ENCODE results near the gene GLP2R. TPM values are rescaled to one million over a fixed set of nuclear protein-coding genes. Genes with fewer than 3 reads are reported as not detected.

The GLP2R gene
- total RNA-seq, 1 experiment from 2014 or later = not detected

GRCh38 chr17:9905902-9906301 is 80.2 kb downstream of the GLP2R start:
- Histone ChIP-seq H3K4me1 (ENCODE audit: insufficient read depth, low read length, poor library complexity, severe bottlenecking) (no peaks in the 10 kb centered on the region), H3K36me3 (ENCODE audit: insufficient read depth, low read length, poor library complexity, severe bottlenecking) (no peaks in the 10 kb centered on the region), H3K4me3 (ENCODE audit: low read depth, low read length, poor library complexity, severe bottlenecking) (no peak overlapping the region), H3K27me3 (replicated peaks; ENCODE audit: insufficient read depth, low read depth, low read length, poor library complexity) (peaks cover 40% of the 10 kb centered on the region), H3K9me3 (ENCODE audit: low read depth, low read length, poor library complexity, severe bottlenecking) (no peaks in the 10 kb centered on the region), H3K27ac (ENCODE audit: low read depth, low read length, poor library complexity, severe bottlenecking) (no peak overlapping the region)
- BruUV-seq (replicated peaks) = no TSS peak
- ChIA-PET CTCF (interaction anchor here (0.6 kb wide), 2 partner anchors 334 to 712 kb away, joined by 3 read pairs; no protein-coding TSS in a partner anchor), POLR2A (ENCODE audit: low non-redundant PET) (no interaction called here)
- no peak for TF ChIP-seq EZH2 (IDR thresholded peaks at IDR 0.05; ENCODE audit: borderline replicate concordance, low read depth, low read length, poor library complexity, severe bottlenecking)
- TF ChIP-seq, protein P1, sequence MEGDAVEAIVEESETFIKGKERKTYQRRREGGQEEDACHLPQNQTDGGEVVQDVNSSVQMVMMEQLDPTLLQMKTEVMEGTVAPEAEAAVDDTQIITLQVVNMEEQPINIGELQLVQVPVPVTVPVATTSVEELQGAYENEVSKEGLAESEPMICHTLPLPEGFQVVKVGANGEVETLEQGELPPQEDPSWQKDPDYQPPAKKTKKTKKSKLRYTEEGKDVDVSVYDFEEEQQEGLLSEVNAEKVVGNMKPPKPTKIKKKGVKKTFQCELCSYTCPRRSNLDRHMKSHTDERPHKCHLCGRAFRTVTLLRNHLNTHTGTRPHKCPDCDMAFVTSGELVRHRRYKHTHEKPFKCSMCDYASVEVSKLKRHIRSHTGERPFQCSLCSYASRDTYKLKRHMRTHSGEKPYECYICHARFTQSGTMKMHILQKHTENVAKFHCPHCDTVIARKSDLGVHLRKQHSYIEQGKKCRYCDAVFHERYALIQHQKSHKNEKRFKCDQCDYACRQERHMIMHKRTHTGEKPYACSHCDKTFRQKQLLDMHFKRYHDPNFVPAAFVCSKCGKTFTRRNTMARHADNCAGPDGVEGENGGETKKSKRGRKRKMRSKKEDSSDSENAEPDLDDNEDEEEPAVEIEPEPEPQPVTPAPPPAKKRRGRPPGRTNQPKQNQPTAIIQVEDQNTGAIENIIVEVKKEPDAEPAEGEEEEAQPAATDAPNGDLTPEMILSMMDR (conservative IDR thresholded peaks at IDR 0.05; ENCODE audit: low read depth, low read length) = peak; percentile 71
- intact Hi-C loops (cut with micrococcal nuclease; ENCODE audit: unreplicated experiment) = no loop called here
- DNase-seq (ENCODE audit: low spot score) = peak; percentile 41

DNA sequence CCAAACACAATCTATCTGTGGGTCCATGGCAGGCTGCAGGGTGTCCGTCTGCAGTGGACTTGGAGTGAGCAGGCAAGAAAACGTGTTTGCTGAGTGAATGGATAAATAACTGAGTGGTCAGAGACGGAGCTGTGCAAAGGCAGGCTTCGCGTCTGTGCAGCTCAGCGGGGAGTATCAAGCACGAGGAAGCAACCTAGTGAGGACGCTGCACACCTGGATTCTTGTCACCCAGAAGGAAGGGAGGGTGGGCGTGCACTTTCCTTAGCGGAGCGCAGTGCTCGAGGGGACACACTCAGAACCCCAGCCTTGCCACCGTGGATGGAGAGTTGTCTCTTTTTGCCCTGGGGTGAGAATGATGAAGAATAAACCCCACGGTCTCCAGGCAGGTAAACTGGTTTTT is 80.9 kb downstream of the GLP2R start:
- CTCF ChIA-PET = interaction anchor here (0.6 kb wide), 1 partner anchor 161 kb away, joined by 8 read pairs; no protein-coding TSS in a partner anchor

DNA sequence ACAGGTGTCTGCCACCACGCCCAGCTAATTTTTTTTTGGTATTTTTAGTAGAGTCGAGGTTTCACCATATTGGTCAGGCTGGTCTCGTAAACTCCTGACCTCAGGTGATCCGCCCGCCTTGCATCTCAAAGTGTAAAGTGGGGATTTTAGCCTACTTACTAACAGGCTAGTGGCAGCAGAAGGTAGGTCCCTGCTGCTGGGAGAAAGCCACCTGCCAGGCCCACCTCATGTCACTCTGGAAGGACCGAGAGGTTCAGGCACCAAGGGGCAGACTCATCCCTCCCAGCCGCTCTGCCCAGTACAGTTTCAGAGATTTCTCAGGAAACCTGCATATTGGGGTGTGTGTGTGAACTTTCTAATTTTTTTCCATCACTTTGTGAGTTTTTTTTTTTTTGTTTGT is 81.4 kb downstream of the GLP2R start:
- no peak overlapping the region for H3K4me3 ChIP-seq (ENCODE audit: low read depth, low read length, poor library complexity, severe bottlenecking)
- ChIA-PET CTCF (interaction anchor here (0.6 kb wide), 1 partner anchor 162 kb away, joined by 8 read pairs; no protein-coding TSS in a partner anchor), POLR2A (ENCODE audit: low non-redundant PET) (no interaction called here)
- no peaks in the 10 kb centered on the region for H3K9me3 ChIP-seq (ENCODE audit: low read depth, low read length, poor library complexity, severe bottlenecking)
- peaks cover 28% of the 10 kb centered on the region for H3K27me3 ChIP-seq (replicated peaks; ENCODE audit: insufficient read depth, low read depth, low read length, poor library complexity)
- H3K27ac ChIP-seq (ENCODE audit: low read depth, low read length, poor library complexity, severe bottlenecking) = no peak overlapping the region
- H3K4me1 ChIP-seq (ENCODE audit: insufficient read depth, low read length, poor library complexity, severe bottlenecking) = no peaks in the 10 kb centered on the region
- DNase-seq (ENCODE audit: low spot score) = no peak
- no peak for TF ChIP-seq EZH2 (IDR thresholded peaks at IDR 0.05; ENCODE audit: borderline replicate concordance, low read depth, low read length, poor library complexity, severe bottlenecking)
- TF ChIP-seq, protein P1 (conservative IDR thresholded peaks at IDR 0.05; ENCODE audit: low read depth, low read length) = no peak
- intact Hi-C loops (cut with micrococcal nuclease; ENCODE audit: unreplicated experiment) = no loop called here
- BruUV-seq (replicated peaks) = no TSS peak
- H3K36me3 ChIP-seq (ENCODE audit: insufficient read depth, low read length, poor library complexity, severe bottlenecking) = no peaks in the 10 kb centered on the region

More for the DNA sequence above, 80.9 kb downstream of the GLP2R start:
- TF ChIP-seq, protein P1 (conservative IDR thresholded peaks at IDR 0.05; ENCODE audit: low read depth, low read length) = no peak
- no peak for TF ChIP-seq EZH2 (IDR thresholded peaks at IDR 0.05; ENCODE audit: borderline replicate concordance, low read depth, low read length, poor library complexity, severe bottlenecking)
- intact Hi-C loops (cut with micrococcal nuclease; ENCODE audit: unreplicated experiment) = no loop called here
- peaks cover 34% of the 10 kb centered on the region for H3K27me3 ChIP-seq (replicated peaks; ENCODE audit: insufficient read depth, low read depth, low read length, poor library complexity)
- DNase-seq (ENCODE audit: low spot score) = no peak
- H3K9me3 ChIP-seq (ENCODE audit: low read depth, low read length, poor library complexity, severe bottlenecking) = no peaks in the 10 kb centered on the region
- H3K36me3 ChIP-seq (ENCODE audit: insufficient read depth, low read length, poor library complexity, severe bottlenecking) = no peaks in the 10 kb centered on the region
- no peak overlapping the region for H3K4me3 ChIP-seq (ENCODE audit: low read depth, low read length, poor library complexity, severe bottlenecking)
- no peaks in the 10 kb centered on the region for H3K4me1 ChIP-seq (ENCODE audit: insufficient read depth, low read length, poor library complexity, severe bottlenecking)
- no TSS peak for BruUV-seq (replicated peaks)
- H3K27ac ChIP-seq (ENCODE audit: low read depth, low read length, poor library complexity, severe bottlenecking) = no peak overlapping the region
- POLR2A ChIA-PET (ENCODE audit: low non-redundant PET) = no interaction called here

Measured in A673 (cell line).